ENCODE data around the gene EIF2B2.
"Not testable (repeated sequence)": the region's sequence is repeated elsewhere in the genome, so short reads cannot be mapped to it uniquely, and the experiment has no call there.

Gene EIF2B2

DNA sequence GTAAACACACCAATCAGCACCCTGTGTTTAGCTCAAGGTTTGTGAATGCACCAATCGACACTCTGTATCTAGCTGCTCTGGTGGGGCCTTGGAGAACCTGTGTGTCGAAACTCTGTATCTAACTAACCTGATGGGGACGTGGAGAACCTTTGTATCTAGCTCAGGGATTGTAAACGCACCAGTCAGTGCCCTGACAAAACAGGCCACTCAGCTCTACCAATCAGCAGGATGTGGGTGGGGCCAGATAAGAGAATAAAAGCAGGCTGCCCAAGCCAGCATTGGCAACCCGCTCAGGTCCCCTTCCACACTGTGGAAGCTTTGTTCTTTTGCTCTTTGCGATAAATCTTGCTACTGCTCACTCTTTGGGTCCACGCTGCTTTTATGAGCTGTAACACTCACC, 6.9 kb upstream of the EIF2B2 start:
- H3K27ac ChIP-seq (ENCODE audit: low read depth, low read length, severe bottlenecking); H3K4me1 ChIP-seq (ENCODE audit: control insufficient read depth, insufficient read depth, low read length, poor library complexity, severe bottlenecking); H3K36me3 ChIP-seq (ENCODE audit: control insufficient read depth, insufficient read depth, low read length); H3K4me3 ChIP-seq (ENCODE audit: extremely low read depth, insufficient read depth, low read length, poor library complexity, severe bottlenecking); H3K9me3 ChIP-seq (ENCODE audit: control insufficient read depth, low read length): not testable (repeated sequence)
- WGBS, 2 experiments (ENCODE audit: insufficient coverage in 2 of 2) = no CpG with 5 or more reads among the region's 7 CpGs

DNA sequence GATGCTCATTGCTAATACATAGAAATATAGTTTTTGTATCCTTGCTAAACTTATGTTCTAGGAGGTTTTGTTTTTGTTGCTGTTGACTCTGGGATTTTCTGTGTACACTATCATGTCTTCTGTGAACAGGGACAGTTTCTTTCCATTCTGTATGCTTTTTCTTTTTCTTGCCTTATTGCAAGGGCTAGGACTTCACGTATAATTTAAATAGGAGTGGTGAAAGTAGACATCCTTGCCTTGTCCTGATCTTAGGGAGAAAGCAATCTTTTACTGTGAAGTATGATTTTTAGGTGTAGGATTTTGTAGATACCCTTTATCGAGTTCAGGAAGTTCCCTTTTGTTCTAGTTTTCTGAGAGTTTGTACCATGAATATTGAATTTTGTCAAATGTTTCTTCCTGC, 1.5 kb upstream of the EIF2B2 start:
- Histone ChIP-seq H3K36me3 (ENCODE audit: control insufficient read depth, insufficient read depth, low read length) (peaks cover 25% of the 10 kb centered on the region), H3K4me1 (ENCODE audit: control insufficient read depth, insufficient read depth, low read length, poor library complexity, severe bottlenecking) (peaks cover 5% of the 10 kb centered on the region), H3K4me3 (ENCODE audit: extremely low read depth, insufficient read depth, low read length, poor library complexity, severe bottlenecking) (no peak overlapping the region), H3K27ac (ENCODE audit: low read depth, low read length, severe bottlenecking) (no peak overlapping the region), H3K9me3 (ENCODE audit: control insufficient read depth, low read length) (peaks cover 10% of the 10 kb centered on the region)
- WGBS, 2 experiments (ENCODE audit: insufficient coverage in 2 of 2) = 100% methylated on average over 1 of the region's 2 CpGs

DNA sequence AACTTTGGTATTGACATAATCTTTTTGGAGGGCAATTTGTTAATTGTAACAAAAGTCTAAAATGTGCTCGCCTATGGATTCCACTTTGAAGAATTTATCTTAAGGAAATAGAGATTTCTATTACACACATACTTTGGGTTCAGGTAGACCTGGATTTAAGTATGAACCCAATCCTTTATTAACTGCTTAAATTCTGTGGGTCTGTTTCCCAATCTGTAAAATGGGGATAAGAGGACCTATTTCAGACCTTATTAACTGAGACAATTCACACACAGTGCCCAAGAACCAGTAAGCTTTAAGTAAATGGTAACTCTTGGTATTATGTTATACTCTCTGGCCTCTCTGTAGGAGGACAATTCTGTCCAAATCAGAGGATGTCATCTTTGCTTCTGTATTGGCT, 822 bp upstream of the EIF2B2 start:
- peaks cover 5% of the 10 kb centered on the region for H3K4me1 ChIP-seq (ENCODE audit: control insufficient read depth, insufficient read depth, low read length, poor library complexity, severe bottlenecking)
- H3K27ac ChIP-seq (ENCODE audit: low read depth, low read length, severe bottlenecking) = peak overlapping the region; percentile 85
- H3K9me3 ChIP-seq (ENCODE audit: control insufficient read depth, low read length) = peaks cover 10% of the 10 kb centered on the region
- peak overlapping the region; percentile 79 for H3K4me3 ChIP-seq (ENCODE audit: extremely low read depth, insufficient read depth, low read length, poor library complexity, severe bottlenecking)
- peaks cover 32% of the 10 kb centered on the region for H3K36me3 ChIP-seq (ENCODE audit: control insufficient read depth, insufficient read depth, low read length)
- WGBS, 2 experiments (ENCODE audit: insufficient coverage in 2 of 2) = no CpG with 5 or more reads among the region's 1 CpG

DNA sequence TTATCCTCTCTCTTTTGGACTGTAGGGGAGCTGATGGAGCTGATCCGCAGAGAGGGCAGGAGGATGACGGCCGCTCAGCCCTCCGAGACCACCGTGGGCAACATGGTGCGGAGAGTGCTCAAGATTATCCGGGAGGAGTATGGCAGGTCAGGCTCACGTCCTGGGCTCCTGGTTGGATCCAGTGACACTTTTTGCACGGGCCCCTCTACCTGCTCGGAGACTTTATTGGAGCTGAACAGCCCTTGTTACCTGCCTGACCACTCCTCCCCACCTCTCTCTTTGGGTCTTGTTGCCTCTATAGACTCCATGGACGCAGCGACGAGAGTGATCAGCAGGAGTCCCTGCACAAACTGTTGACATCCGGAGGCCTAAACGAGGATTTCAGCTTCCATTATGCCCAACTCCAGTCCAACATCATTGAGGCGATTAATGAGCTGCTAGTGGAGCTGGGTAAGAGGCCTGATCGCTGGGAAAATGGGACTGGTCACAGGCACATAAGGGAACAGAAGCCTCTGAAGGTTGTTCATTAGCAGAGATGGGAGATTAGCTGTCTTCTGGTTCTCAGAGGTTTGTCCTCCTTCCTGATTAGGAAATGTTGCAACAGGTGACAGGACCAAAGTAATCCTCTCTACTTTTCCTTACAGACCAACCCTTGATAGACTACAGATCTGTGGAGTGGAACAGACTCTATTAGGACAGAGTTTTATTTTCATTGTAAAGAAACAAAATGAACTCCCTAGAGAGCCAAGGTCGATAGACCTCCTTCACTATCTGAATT, 718 bp downstream of the EIF2B2 start:
- 6 to 20% methylated on average over 11 to 16 of the region's 18 CpGs for WGBS, 2 experiments (ENCODE audit: insufficient coverage in 2 of 2)
- Histone ChIP-seq H3K4me3 (ENCODE audit: extremely low read depth, insufficient read depth, low read length, poor library complexity, severe bottlenecking) (peak overlapping the region; percentile 79), H3K27ac (ENCODE audit: low read depth, low read length, severe bottlenecking) (peak overlapping the region; percentile 85), H3K9me3 (ENCODE audit: control insufficient read depth, low read length) (peaks cover 10% of the 10 kb centered on the region), H3K4me1 (ENCODE audit: control insufficient read depth, insufficient read depth, low read length, poor library complexity, severe bottlenecking) (peaks cover 5% of the 10 kb centered on the region), H3K36me3 (ENCODE audit: control insufficient read depth, insufficient read depth, low read length) (peaks cover 47% of the 10 kb centered on the region)

DNA sequence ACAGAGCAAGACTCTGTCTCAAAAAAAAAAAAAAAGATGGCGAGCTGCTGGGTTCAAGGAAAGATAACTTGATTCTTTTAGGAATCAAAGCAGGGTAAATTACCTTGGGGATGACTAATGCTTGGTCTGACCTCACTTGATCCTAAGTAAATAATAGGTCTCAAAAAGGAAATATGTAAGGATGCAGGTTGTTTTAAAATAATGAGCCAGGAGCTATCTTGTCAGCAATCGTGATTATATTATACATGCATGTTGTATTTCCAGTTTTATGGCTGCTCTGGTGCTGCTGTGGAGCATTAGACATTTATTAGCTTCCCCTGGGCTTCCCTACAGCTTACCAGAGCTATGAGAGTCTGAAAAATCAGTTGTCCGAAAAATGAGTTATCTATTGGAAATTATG, 2.6 kb downstream of the EIF2B2 start:
- peaks cover 5% of the 10 kb centered on the region for H3K4me1 ChIP-seq (ENCODE audit: control insufficient read depth, insufficient read depth, low read length, poor library complexity, severe bottlenecking)
- H3K9me3 ChIP-seq (ENCODE audit: control insufficient read depth, low read length) = peaks cover 10% of the 10 kb centered on the region
- 83 to 100% methylated on average over 1 to 2 of the region's 3 CpGs for WGBS, 2 experiments (ENCODE audit: insufficient coverage in 2 of 2)
- H3K36me3 ChIP-seq (ENCODE audit: control insufficient read depth, insufficient read depth, low read length) = peaks cover 66% of the 10 kb centered on the region
- H3K4me3 ChIP-seq (ENCODE audit: extremely low read depth, insufficient read depth, low read length, poor library complexity, severe bottlenecking) = no peak overlapping the region
- H3K27ac ChIP-seq (ENCODE audit: low read depth, low read length, severe bottlenecking) = no peak overlapping the region

DNA sequence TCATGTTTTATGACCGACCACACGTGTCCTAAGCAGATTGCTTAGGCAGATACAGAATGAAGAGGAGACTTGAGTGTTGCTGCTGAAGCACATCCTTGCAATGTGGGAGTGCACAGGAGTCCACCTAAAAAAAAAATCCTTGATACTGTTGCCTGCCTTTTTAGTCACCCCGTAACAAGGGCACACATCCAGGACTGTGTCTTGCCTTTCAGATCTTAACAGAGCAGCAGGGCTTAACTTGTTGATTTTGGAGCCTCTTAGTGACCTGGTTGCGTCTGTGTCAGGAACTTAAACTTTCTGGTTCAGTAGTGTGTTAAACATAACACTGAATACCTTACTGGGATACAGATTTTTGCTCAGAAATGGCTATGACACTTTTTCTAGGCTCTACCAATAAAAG, 6.5 kb downstream of the EIF2B2 start:
- Histone ChIP-seq H3K9me3 (ENCODE audit: control insufficient read depth, low read length) (no peaks in the 10 kb centered on the region), H3K4me1 (ENCODE audit: control insufficient read depth, insufficient read depth, low read length, poor library complexity, severe bottlenecking) (peaks cover 17% of the 10 kb centered on the region), H3K4me3 (ENCODE audit: extremely low read depth, insufficient read depth, low read length, poor library complexity, severe bottlenecking) (no peak overlapping the region), H3K36me3 (ENCODE audit: control insufficient read depth, insufficient read depth, low read length) (peaks cover 73% of the 10 kb centered on the region), H3K27ac (ENCODE audit: low read depth, low read length, severe bottlenecking) (no peak overlapping the region)
- WGBS, 2 experiments (ENCODE audit: insufficient coverage in 2 of 2) = 100% methylated on average over 3 to 4 of the region's 4 CpGs

DNA sequence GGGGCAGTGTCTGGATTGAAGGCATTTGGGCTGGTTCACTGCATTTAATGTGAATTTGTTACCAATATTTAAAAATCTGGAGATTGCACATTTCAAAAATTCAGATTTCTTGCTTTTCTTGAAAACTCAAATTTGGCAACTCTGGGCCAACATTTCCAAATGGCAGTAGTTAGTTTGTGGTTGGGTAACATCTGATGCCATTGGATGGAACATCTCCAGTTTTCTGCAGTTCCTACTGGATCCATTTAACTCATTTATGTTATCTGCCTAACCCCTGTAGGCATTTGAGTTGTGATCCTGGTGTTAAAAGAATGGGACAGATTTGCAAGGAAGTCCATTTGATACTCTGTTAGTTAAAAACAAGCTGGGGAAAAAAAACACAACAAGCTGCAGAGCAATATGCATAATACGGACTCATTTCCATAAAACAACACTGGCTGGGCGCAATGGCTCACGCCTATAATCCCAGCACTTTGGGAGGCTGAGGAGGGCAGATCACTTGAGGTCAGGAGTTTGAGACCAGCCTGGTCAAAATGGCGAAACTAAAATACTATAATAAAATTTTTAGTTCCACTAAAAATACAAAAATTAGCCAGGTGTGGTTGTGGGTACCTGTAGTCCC, 7.9 kb downstream of the EIF2B2 start:
- Histone ChIP-seq H3K9me3 (ENCODE audit: control insufficient read depth, low read length) (no peaks in the 10 kb centered on the region), H3K4me3 (ENCODE audit: extremely low read depth, insufficient read depth, low read length, poor library complexity, severe bottlenecking) (no peak overlapping the region), H3K4me1 (ENCODE audit: control insufficient read depth, insufficient read depth, low read length, poor library complexity, severe bottlenecking) (peaks cover 17% of the 10 kb centered on the region), H3K27ac (ENCODE audit: low read depth, low read length, severe bottlenecking) (no peak overlapping the region), H3K36me3 (ENCODE audit: control insufficient read depth, insufficient read depth, low read length) (peaks cover 74% of the 10 kb centered on the region)
- 100% methylated on average over 1 of the region's 4 CpGs; no CpG with 5 or more reads in 1 of the 2 experiments for WGBS, 2 experiments (ENCODE audit: insufficient coverage in 2 of 2)

DNA sequence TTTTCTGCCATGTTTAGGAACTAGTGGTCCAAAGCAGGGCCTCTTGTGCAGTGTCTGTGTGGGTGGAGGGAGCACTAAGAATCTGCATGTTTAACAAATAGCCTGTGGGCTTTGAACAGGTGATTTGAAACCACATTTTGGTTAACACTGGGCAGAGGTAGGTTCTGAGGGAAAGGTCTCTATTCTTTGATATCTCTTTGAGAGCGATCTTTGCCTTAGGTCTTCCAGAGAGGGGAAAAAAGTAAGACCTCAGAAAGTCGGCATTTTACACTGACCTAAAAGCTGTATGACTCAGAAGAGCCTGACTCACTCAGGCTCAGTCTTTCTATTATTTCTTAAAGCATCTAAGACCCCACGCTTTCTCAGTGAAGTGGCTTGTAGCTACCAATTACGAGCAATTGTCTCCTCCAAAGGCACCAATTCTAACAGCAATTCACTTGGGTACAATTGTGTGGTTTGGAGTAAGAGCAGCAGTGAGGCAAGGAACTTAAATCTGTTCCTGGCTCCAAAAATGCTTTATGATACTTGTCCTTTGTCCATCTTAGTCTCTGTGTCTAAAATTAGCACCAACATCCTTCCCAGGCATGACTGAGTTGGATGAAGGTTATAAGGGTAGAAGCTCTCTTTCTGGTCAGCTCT, 8.8 kb downstream of the EIF2B2 start:
- Histone ChIP-seq H3K36me3 (ENCODE audit: control insufficient read depth, insufficient read depth, low read length) (peaks cover 71% of the 10 kb centered on the region), H3K4me3 (ENCODE audit: extremely low read depth, insufficient read depth, low read length, poor library complexity, severe bottlenecking) (no peak overlapping the region), H3K9me3 (ENCODE audit: control insufficient read depth, low read length) (no peaks in the 10 kb centered on the region)

DNA sequence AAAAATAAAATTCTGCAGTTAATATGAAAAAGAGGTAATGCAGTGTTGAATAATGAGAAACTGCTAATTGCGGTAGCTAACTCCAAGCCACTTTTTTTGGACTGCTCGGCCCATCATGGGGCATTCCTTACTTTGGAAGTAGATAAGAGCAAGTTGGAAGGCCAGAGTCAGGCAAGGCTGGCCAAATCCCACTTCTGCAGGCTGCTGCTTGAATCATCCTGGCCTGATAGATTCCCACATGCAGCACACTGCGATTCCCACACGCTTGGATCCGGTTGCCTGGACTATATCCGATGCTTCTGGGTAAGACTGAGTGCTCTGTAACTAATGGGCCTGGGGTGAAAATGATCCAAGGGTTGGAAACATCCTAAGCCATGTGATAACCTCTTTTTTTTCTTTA, 10.6 kb downstream of the EIF2B2 start:
- no peak overlapping the region for H3K4me3 ChIP-seq (ENCODE audit: extremely low read depth, insufficient read depth, low read length, poor library complexity, severe bottlenecking)
- no peaks in the 10 kb centered on the region for H3K9me3 ChIP-seq (ENCODE audit: control insufficient read depth, low read length)
- WGBS, 2 experiments (ENCODE audit: insufficient coverage in 2 of 2) = 94 to 100% methylated on average over 4 to 6 of the region's 6 CpGs
- peaks cover 17% of the 10 kb centered on the region for H3K4me1 ChIP-seq (ENCODE audit: control insufficient read depth, insufficient read depth, low read length, poor library complexity, severe bottlenecking)
- no peak overlapping the region for H3K27ac ChIP-seq (ENCODE audit: low read depth, low read length, severe bottlenecking)
- H3K36me3 ChIP-seq (ENCODE audit: control insufficient read depth, insufficient read depth, low read length) = peaks cover 67% of the 10 kb centered on the region

More for the DNA sequence above, 8.8 kb downstream of the EIF2B2 start:
- H3K4me1 ChIP-seq (ENCODE audit: control insufficient read depth, insufficient read depth, low read length, poor library complexity, severe bottlenecking) = peaks cover 17% of the 10 kb centered on the region
- H3K27ac ChIP-seq (ENCODE audit: low read depth, low read length, severe bottlenecking) = peak overlapping the region; percentile 57
- 94 to 100% methylated on average over 2 to 3 of the region's 4 CpGs for WGBS, 2 experiments (ENCODE audit: insufficient coverage in 2 of 2)

DNA sequence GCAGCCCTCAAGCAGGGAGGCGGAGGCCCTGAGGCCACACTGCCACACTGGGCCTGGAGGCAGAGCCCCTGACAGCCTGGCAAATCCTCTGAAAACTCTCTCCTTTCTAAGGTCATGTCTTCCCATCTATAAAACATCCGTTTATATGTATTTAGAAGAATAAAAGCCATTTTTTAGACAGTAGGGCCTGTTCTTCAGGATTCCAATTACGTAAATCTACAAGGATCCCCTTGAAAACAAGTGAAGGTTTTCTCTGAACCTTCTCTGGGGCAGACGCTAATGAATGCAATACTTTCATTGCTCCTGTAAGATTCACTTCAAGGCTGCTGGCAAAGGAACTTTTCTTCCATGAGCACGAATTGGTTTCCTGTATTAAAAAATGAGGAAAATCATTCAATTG, 12.8 kb downstream of the EIF2B2 start:
- Histone ChIP-seq H3K36me3 (ENCODE audit: control insufficient read depth, insufficient read depth, low read length) (peaks cover 58% of the 10 kb centered on the region), H3K9me3 (ENCODE audit: control insufficient read depth, low read length) (no peaks in the 10 kb centered on the region), H3K4me3 (ENCODE audit: extremely low read depth, insufficient read depth, low read length, poor library complexity, severe bottlenecking) (no peak overlapping the region), H3K27ac (ENCODE audit: low read depth, low read length, severe bottlenecking) (no peak overlapping the region), H3K4me1 (ENCODE audit: control insufficient read depth, insufficient read depth, low read length, poor library complexity, severe bottlenecking) (peaks cover 17% of the 10 kb centered on the region)
- WGBS, 2 experiments (ENCODE audit: insufficient coverage in 2 of 2) = 100% methylated on average over 2 to 3 of the region's 5 CpGs

DNA sequence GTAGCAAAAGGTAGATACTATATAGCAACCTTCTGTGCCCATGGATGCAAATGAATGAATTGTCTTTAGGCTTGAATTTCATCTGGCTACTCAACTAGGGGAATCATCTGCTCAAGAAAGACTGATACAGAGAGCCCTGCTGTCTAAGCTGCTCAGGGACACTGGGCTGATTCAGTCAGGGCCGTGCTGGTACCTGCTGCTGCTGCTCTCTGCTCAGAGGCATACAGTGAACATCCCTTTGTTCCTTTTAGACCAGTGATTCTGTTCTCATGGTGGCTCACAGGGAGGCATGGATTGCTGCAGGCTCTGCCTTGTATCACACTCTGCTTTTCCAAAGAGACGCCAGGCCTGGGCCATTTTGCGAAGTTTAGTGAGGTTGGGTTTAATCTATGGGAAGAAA, 14.1 kb downstream of the EIF2B2 start:
- Histone ChIP-seq H3K4me3 (ENCODE audit: extremely low read depth, insufficient read depth, low read length, poor library complexity, severe bottlenecking) (no peak overlapping the region), H3K4me1 (ENCODE audit: control insufficient read depth, insufficient read depth, low read length, poor library complexity, severe bottlenecking) (peaks cover 7% of the 10 kb centered on the region), H3K9me3 (ENCODE audit: control insufficient read depth, low read length) (no peaks in the 10 kb centered on the region), H3K27ac (ENCODE audit: low read depth, low read length, severe bottlenecking) (no peak overlapping the region), H3K36me3 (ENCODE audit: control insufficient read depth, insufficient read depth, low read length) (peaks cover 58% of the 10 kb centered on the region)
- WGBS, 2 experiments (ENCODE audit: insufficient coverage in 2 of 2) = 96 to 100% methylated on average over 2 to 3 of the region's 3 CpGs
